Fibroblast of villous mesenchyme (primary cell): ENCODE measurements around the gene SLC8A1. TPM values are rescaled to one million over a fixed set of nuclear protein-coding genes. Genes with fewer than 3 reads are reported as not detected.

Source experiments
- DNase-seq: peaks from one replicate; pipeline ENCODE4 v3.0.0-alpha.2; 2010; ENCODE audit warnings: low read depth
- H3K4me3 ChIP-seq: 2 replicates; pipeline ENCODE4 v1.5.1; 2011; ENCODE audit warnings: low read depth, mild to moderate bottlenecking, low read length
- CTCF ChIP-seq: IDR thresholded peaks from 2 replicates; pipeline ENCODE4 v1.5.1; 2012; ENCODE audit warnings: low read depth, mild to moderate bottlenecking, low read length; ENCODE audit not compliant: insufficient read depth
- total RNA-seq: library from RNA; depleted of rRNA; stranded (reverse); fragments of >200 nt; gene quantifications from 2 replicates; pipeline ENCODE4 v1.2.3, GENCODE V29; 2012

Gene SLC8A1
- total RNA-seq, 1 donor, result 98.9 TPM

DNA sequence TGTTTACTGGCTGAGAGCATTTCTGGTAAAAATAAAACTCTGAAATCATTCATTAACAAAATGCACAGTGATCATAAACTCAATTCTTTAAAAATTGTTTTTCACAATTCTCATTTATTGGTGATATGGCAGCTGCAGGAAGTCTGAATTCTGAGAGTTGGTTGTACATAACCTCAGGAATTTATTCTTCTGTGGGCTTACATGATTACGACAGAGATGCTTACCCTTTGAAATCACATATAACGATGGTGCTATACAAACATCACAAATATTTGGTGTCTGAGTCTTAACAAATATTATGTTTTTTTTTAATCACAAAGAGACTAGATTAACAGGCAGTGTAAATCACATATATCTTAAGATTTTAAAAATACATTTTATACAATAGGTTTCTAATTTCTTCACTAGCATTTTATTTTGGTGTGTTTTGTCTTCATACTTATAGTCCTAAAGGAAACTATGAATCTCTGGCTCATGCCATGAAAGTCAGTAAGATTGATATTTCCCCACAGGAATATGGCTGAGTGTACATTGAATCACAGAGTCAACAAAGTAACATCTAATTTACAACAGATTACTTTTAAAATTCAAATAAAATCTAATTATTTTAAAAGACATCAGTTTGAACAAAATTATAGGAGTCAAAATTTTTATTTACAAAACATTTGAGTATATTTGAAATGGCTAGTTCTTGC is 354.1 kb downstream of the SLC8A1 start:
- H3K4me3 ChIP-seq, result no peak overlapping the region
- no peak for TF ChIP-seq CTCF
- peak; percentile 79 for DNase-seq

GRCh38 chr2:40096360-40096759 is 355.5 kb downstream of the SLC8A1 start:
- no peak overlapping the region for H3K4me3 ChIP-seq
- peak; percentile 41 for DNase-seq
- no peak for TF ChIP-seq CTCF

- H3K4me3 ChIP-seq, result no peak overlapping the region
- no peak for TF ChIP-seq CTCF
- peak; percentile 65 for DNase-seq
These were observed 356.9 kb downstream of the SLC8A1 start for GRCh38 chr2:40095000-40095399.

DNA sequence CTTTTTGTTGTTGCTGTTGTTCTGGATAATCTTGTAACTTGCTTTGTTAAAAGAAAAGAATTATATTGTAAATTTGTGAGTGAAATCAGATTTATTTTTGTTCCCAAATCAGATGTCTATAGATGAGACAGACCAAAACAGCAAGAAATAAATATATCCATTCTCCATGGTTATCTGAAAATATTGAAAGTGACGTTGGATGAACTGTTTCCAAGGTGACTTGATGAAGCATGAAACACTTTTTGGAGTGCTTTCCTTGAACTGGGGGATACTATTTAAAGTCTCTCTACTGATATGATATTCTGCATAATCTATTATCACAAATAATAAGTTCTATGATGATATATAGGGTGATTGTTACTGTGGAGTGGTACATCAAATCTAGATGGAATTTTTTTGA is 357.4 kb downstream of the SLC8A1 start:
- DNase-seq, result no peak
- H3K4me3 ChIP-seq, result no peak overlapping the region
- no peak for TF ChIP-seq CTCF

- peak; percentile 70 for DNase-seq
- TF ChIP-seq CTCF, result no peak
- no peak overlapping the region for H3K4me3 ChIP-seq
These were observed 358.7 kb downstream of the SLC8A1 start for GRCh38 chr2:40093021-40093675.

DNA sequence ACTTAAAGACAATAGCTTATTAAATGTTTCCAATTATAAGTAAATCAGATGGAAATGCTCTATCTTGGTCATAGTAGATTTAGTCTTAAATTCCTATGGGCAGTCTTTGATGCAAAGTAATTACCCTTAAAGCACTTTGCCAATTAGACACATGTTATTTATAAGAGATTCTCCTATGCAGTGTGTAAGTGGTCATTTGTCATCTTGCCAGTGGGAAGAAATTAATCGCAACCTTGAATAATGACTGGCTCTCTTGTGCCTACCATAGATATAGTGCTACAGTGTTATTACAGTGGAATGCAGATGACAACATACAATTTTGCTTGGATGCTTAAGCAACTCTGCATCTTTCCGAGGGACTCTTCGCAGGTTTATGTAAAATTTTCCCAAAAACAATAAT is 361.8 kb downstream of the SLC8A1 start:
- TF ChIP-seq CTCF, result no peak
- DNase-seq, result no peak
- no peak overlapping the region for H3K4me3 ChIP-seq
